NCI-H2171 (cell line): ENCODE data around the gene TTF2.

Source experiments
- DNase-seq: peaks from one replicate; lab custom pipeline; 2025; lab: John Stamatoyannopoulos, UW

TTF2 gene

GRCh38 chr1:117046781-117047180 lies 13.3 kb upstream of the TTF2 start:
- no peak for DNase-seq

GRCh38 chr1:117047271-117047670 lies 12.9 kb upstream of the TTF2 start:
- DNase-seq, result no peak

- no peak for DNase-seq
Observed at GRCh38 chr1:117049857-117050256, 10.3 kb upstream of the TTF2 start.

- DNase-seq, result no peak
Observed at GRCh38 chr1:117051224-117052064, 8.7 kb upstream of the TTF2 start.

GRCh38 chr1:117054068-117054467 lies 6.1 kb upstream of the TTF2 start:
- DNase-seq, result no peak

GRCh38 chr1:117058810-117059209 lies 1.3 kb upstream of the TTF2 start:
- peak; percentile 56 for DNase-seq

GRCh38 chr1:117059334-117059677 lies 820 bp upstream of the TTF2 start:
- peak; percentile 49 for DNase-seq

GRCh38 chr1:117060441-117061317 lies 553 bp downstream of the TTF2 start:
- DNase-seq, result no peak

GRCh38 chr1:117061986-117062415 lies 1.9 kb downstream of the TTF2 start:
- DNase-seq, result no peak

- DNase-seq, result no peak
Observed at GRCh38 chr1:117066367-117066766, 6.2 kb downstream of the TTF2 start.

- DNase-seq, result peak; percentile 32
Observed at GRCh38 chr1:117067533-117068370, 7.6 kb downstream of the TTF2 start.

- no peak for DNase-seq
Observed at GRCh38 chr1:117068580-117068979, 8.5 kb downstream of the TTF2 start.

GRCh38 chr1:117069220-117069844 lies 9.2 kb downstream of the TTF2 start:
- DNase-seq, result no peak

- no peak for DNase-seq
Observed at GRCh38 chr1:117070124-117070523, 10.0 kb downstream of the TTF2 start.

- DNase-seq, result no peak
Observed at GRCh38 chr1:117076648-117077047, 16.5 kb downstream of the TTF2 start.

GRCh38 chr1:117077267-117077666 lies 17.1 kb downstream of the TTF2 start:
- DNase-seq, result no peak

GRCh38 chr1:117079737-117080136 lies 19.6 kb downstream of the TTF2 start:
- DNase-seq, result no peak

GRCh38 chr1:117084231-117084630 lies 24.1 kb downstream of the TTF2 start:
- DNase-seq, result no peak

- no peak for DNase-seq
Observed at GRCh38 chr1:117087686-117088085, 27.6 kb downstream of the TTF2 start.

GRCh38 chr1:117089996-117090395 lies 29.9 kb downstream of the TTF2 start:
- DNase-seq, result no peak

- DNase-seq, result no peak
Observed at GRCh38 chr1:117092594-117092993, 32.5 kb downstream of the TTF2 start.

- peak; percentile 23 for DNase-seq
Observed at GRCh38 chr1:117093091-117093534, 33.0 kb downstream of the TTF2 start.
